Activated CD8-positive, alpha-beta memory T cell treated with anti-CD3 and anti-CD28 coated beads for 4 hours (primary cell): ENCODE measurements around the gene PCGF1.

ENCODE experiments used
- DNase-seq, 2 donors: peaks; one replicate each; pipeline ENCODE4 v3.0.0-alpha.2; 2020; ENCODE audit warnings: low read depth in 2 of 2

The PCGF1 gene

GRCh38 chr2:74515271-74515980 is 7.9 kb upstream of the PCGF1 start:
- DNase-seq, result no peak

- no peak for DNase-seq
Measured at GRCh38 chr2:74514368-74515270, 7.1 kb upstream of the PCGF1 start, which contains the start of gene TLX2. Gene TLX2 (plus strand): TSS chr2:74514450. CDS start chr2:74514807, 357 bp downstream.

- no peak for DNase-seq
Measured at GRCh38 chr2:74513605-74514367, 6.3 kb upstream of the PCGF1 start.

- DNase-seq, result no peak
Measured at GRCh38 chr2:74512744-74513604, 5.5 kb upstream of the PCGF1 start.

- no peak for DNase-seq
Measured at GRCh38 chr2:74511104-74511989, 3.9 kb upstream of the PCGF1 start.

GRCh38 chr2:74510272-74510671 is 2.8 kb upstream of the PCGF1 start:
- no peak for DNase-seq

GRCh38 chr2:74507926-74508520 is 528 bp upstream of the PCGF1 start:
- no peak for DNase-seq

- no peak for DNase-seq
Measured at GRCh38 chr2:74505448-74506246, 1.8 kb downstream of the PCGF1 start.

- DNase-seq, result no peak
Measured at GRCh38 chr2:74504591-74504990, 2.9 kb downstream of the PCGF1 start.

- DNase-seq, result no peak
Measured at GRCh38 chr2:74503506-74504475, 3.7 kb downstream of the PCGF1 start.

GRCh38 chr2:74502720-74503505 is 4.6 kb downstream of the PCGF1 start:
- no peak for DNase-seq

- DNase-seq, result no peak
Measured at GRCh38 chr2:74502147-74502719, 5.3 kb downstream of the PCGF1 start.

GRCh38 chr2:74501335-74502071 is 6.0 kb downstream of the PCGF1 start:
- DNase-seq, result no peak

- DNase-seq, result no peak
Measured at GRCh38 chr2:74500578-74500946, 6.9 kb downstream of the PCGF1 start.

GRCh38 chr2:74499940-74500577 is 7.4 kb downstream of the PCGF1 start:
- no peak for DNase-seq
